HUES6 (cell line): ENCODE results near the gene PCDH15.
"Not testable (repeated sequence)": the region's sequence is repeated elsewhere in the genome, so short reads cannot be mapped to it uniquely, and the experiment has no call there.

Experiments
- H3K27ac ChIP-seq: 2 replicates; pipeline ENCODE4 v1.7.0; 2013; ENCODE audit warnings: low read depth, mild to moderate bottlenecking, low read length, inconsistent platforms
- H3K27me3 ChIP-seq: 2 replicates; pipeline ENCODE4 v1.6.1; 2013; ENCODE audit warnings: low read length; ENCODE audit not compliant: control insufficient read depth, insufficient read depth
- H3K36me3 ChIP-seq: 2 replicates; pipeline ENCODE4 v1.6.1; 2013; ENCODE audit warnings: low read length; ENCODE audit not compliant: control insufficient read depth, insufficient read depth
- H3K4me1 ChIP-seq: 2 replicates; pipeline ENCODE4 v1.6.1; 2013; ENCODE audit warnings: low read length; ENCODE audit not compliant: control insufficient read depth, insufficient read depth
- H3K4me3 ChIP-seq: 2 replicates; pipeline ENCODE4 v1.5.1; 2013; ENCODE audit warnings: low read depth, low read length
- H3K9ac ChIP-seq: one replicate; pipeline ENCODE4 v1.6.1; 2013; ENCODE audit warnings: mild to moderate bottlenecking, low read length
- H3K9me3 ChIP-seq: 2 replicates; pipeline ENCODE4 v1.6.1; 2013; ENCODE audit warnings: low read depth, low read length; ENCODE audit not compliant: control insufficient read depth, insufficient read depth

Gene PCDH15

DNA sequence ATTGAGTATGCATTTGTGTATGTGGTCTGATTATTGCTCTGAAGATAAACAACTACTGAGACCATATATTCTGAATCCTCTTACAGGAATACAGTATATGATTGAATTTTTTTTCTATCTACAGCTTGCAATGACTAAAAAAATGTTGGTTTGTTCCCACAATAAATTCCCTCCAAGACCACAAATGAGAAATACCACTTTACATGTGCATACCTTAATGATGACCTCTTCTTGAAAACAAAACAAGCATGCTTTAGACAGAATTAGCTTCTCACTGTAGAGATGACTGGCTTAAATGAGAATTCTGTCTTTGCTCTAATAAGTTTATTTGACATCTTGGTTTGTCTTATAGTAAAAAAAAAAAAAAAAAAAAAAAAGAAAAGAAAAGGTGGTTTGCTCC lies 241.5 kb downstream of the PCDH15 start:
- H3K4me3 ChIP-seq, result no peak overlapping the region
- H3K4me1 ChIP-seq, result no peaks in the 10 kb centered on the region
- no peak overlapping the region for H3K9ac ChIP-seq
- no peak overlapping the region for H3K27ac ChIP-seq
- no peaks in the 10 kb centered on the region for H3K27me3 ChIP-seq
- no peaks in the 10 kb centered on the region for H3K36me3 ChIP-seq
- H3K9me3 ChIP-seq, result no peaks in the 10 kb centered on the region

DNA sequence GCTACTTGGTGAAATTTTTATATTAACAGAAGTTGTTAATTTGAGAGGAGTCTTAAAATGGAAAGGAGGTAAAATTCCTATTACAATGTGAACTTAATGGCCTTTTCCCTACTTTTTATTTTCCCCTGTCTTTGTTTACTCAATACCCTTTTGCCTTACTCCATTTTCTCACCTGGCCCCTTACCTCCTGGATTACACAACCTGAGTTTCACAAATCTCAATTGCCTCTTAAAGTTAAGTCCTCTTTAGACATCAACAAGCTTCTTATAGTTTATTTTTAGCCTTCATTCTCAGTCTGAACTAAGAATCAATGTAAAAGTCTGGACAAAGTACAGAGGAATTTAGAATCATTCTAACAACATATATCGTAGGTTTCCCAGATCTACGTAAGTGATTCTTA lies 247.0 kb downstream of the PCDH15 start:
- H3K27ac ChIP-seq, result no peak overlapping the region
- H3K9me3 ChIP-seq, result no peaks in the 10 kb centered on the region
- no peak overlapping the region for H3K4me3 ChIP-seq
- H3K27me3 ChIP-seq, result no peaks in the 10 kb centered on the region
- H3K4me1 ChIP-seq, result no peaks in the 10 kb centered on the region
- no peak overlapping the region for H3K9ac ChIP-seq
- no peaks in the 10 kb centered on the region for H3K36me3 ChIP-seq

DNA sequence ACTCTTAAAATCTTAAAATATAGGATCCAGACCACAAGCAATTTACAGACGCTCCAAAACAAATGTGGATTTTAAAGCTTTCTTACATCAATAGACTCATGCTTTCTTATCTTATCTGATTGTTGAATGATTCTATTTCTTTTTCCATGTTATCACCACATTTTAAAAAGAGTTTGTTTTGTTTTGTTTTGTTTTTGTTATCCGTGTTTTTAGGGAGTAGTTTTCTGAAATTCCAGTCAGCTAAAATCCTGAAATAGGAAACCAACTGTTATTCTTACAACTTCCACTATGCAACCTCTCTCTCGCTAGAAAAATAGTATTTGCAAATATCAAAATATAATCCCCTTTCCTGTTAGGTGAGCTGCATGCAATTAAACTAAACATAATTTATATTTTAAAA lies 251.0 kb downstream of the PCDH15 start:
- Histone ChIP-seq H3K4me1 (no peaks in the 10 kb centered on the region), H3K27ac (no peak overlapping the region), H3K4me3 (no peak overlapping the region), H3K9me3 (no peaks in the 10 kb centered on the region), H3K27me3 (no peaks in the 10 kb centered on the region), H3K36me3 (no peaks in the 10 kb centered on the region), H3K9ac (no peak overlapping the region)

- no peak overlapping the region for H3K27ac ChIP-seq
- H3K4me3 ChIP-seq, result no peak overlapping the region
- H3K36me3 ChIP-seq, result no peaks in the 10 kb centered on the region
- H3K9ac ChIP-seq, result no peak overlapping the region
- no peaks in the 10 kb centered on the region for H3K9me3 ChIP-seq
- no peaks in the 10 kb centered on the region for H3K4me1 ChIP-seq
- H3K27me3 ChIP-seq, result no peaks in the 10 kb centered on the region
Measured at GRCh38 chr10:54531296-54531695, 269.7 kb downstream of the PCDH15 start.

DNA sequence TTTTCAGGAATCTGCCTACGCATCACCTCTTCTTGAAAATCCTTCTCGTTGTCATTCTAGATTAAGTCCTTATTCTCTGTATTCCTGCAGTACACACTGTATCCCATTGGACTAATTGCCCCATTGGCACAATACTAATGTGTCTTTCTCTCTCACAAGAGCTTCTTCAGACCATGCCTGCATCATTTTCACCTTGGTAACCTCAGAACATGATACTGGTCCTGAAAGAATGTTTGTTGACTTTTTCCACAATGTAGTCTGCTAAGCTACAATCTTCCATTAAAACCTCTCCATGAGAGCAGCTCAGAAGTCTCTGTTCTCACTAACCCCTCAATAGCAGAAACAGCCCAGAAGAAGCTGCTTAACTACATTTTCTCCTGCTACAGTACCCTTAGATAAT lies 270.7 kb downstream of the PCDH15 start:
- H3K9ac ChIP-seq, result no peak overlapping the region
- no peaks in the 10 kb centered on the region for H3K36me3 ChIP-seq
- no peaks in the 10 kb centered on the region for H3K4me1 ChIP-seq
- no peak overlapping the region for H3K27ac ChIP-seq
- H3K9me3 ChIP-seq, result no peaks in the 10 kb centered on the region
- H3K27me3 ChIP-seq, result no peaks in the 10 kb centered on the region
- no peak overlapping the region for H3K4me3 ChIP-seq

- Histone ChIP-seq H3K9me3 (no peaks in the 10 kb centered on the region), H3K4me3 (no peak overlapping the region), H3K4me1 (no peaks in the 10 kb centered on the region), H3K36me3 (no peaks in the 10 kb centered on the region), H3K27me3 (no peaks in the 10 kb centered on the region), H3K9ac (no peak overlapping the region), H3K27ac (no peak overlapping the region)
Measured at GRCh38 chr10:54525816-54526215, 275.2 kb downstream of the PCDH15 start.

- not testable (repeated sequence) for H3K36me3 ChIP-seq, H3K4me3 ChIP-seq, H3K9me3 ChIP-seq, H3K27me3 ChIP-seq, H3K4me1 ChIP-seq, H3K9ac ChIP-seq, H3K27ac ChIP-seq
Measured at GRCh38 chr10:54515244-54515643, 285.8 kb downstream of the PCDH15 start.

DNA sequence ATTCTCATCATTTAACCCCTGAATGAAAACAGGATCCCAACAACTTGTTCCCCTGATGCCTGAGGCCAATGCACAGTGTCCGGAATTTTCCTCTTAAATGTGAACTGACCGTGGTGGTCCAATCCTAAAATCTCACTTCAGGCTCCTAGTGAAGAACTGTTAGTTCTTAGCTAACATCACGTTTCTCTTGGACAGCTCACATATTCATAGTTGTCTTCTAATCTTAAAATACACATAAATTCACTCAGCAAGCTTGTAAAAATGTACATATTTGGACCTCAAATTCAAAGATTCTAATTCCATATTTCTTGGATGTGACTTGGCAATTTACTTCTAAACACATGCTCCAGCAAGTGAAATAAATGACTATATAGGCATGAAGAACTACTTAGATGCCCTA lies 297.2 kb downstream of the PCDH15 start:
- Histone ChIP-seq H3K27me3 (no peaks in the 10 kb centered on the region), H3K4me3 (no peak overlapping the region), H3K9ac (no peak overlapping the region), H3K36me3 (no peaks in the 10 kb centered on the region), H3K27ac (no peak overlapping the region), H3K4me1 (no peaks in the 10 kb centered on the region), H3K9me3 (no peaks in the 10 kb centered on the region)

GRCh38 chr10:54501929-54502328 lies 299.1 kb downstream of the PCDH15 start:
- Histone ChIP-seq H3K4me1 (no peaks in the 10 kb centered on the region), H3K36me3 (no peaks in the 10 kb centered on the region), H3K27me3 (no peaks in the 10 kb centered on the region), H3K4me3 (no peak overlapping the region), H3K27ac (no peak overlapping the region), H3K9ac (no peak overlapping the region), H3K9me3 (no peaks in the 10 kb centered on the region)

DNA sequence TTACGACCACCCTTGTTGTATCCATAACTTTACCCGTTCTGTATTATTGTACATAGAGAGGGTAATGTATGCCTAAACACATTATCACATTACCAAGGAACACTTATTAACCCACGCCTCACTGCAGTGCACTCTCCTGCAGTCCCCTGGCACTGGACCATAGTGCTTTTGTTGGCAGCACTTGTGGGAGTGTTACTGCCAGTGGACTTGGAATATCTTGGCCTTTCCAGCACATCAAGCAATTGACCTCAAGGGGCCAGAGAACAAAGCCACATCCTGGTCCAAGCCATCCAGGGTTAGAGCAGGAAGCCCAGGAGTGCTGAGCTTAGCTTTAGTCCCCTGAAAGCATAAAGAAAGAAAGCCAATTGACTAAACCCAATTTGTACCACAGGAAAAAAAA lies 304.2 kb downstream of the PCDH15 start:
- Histone ChIP-seq H3K4me1 (no peaks in the 10 kb centered on the region), H3K27ac (no peak overlapping the region), H3K9me3 (no peaks in the 10 kb centered on the region), H3K9ac (no peak overlapping the region), H3K4me3 (no peak overlapping the region), H3K27me3 (no peaks in the 10 kb centered on the region), H3K36me3 (no peaks in the 10 kb centered on the region)

- H3K36me3 ChIP-seq, result no peaks in the 10 kb centered on the region
- H3K27ac ChIP-seq, result no peak overlapping the region
- no peaks in the 10 kb centered on the region for H3K27me3 ChIP-seq
- no peak overlapping the region for H3K9ac ChIP-seq
- no peak overlapping the region for H3K4me3 ChIP-seq
- no peaks in the 10 kb centered on the region for H3K4me1 ChIP-seq
- no peaks in the 10 kb centered on the region for H3K9me3 ChIP-seq
Measured at GRCh38 chr10:54487743-54488142, 313.3 kb downstream of the PCDH15 start.

GRCh38 chr10:54485971-54486370 lies 315.1 kb downstream of the PCDH15 start:
- Histone ChIP-seq H3K9ac (no peak overlapping the region), H3K4me3 (no peak overlapping the region), H3K27me3 (no peaks in the 10 kb centered on the region), H3K36me3 (no peaks in the 10 kb centered on the region), H3K9me3 (no peaks in the 10 kb centered on the region), H3K4me1 (no peaks in the 10 kb centered on the region), H3K27ac (no peak overlapping the region)
